Mesodermal cell (in vitro differentiated cells): Measurements from ENCODE around the gene PPP1R9B.
A peak's percentile ranks its signal among the peaks of the same experiment; 100 is the strongest.

Experiments used
- H3K27ac ChIP-seq: 2 replicates; pipeline ENCODE4 v1.7.0; 2013; ENCODE audit warnings: mild to moderate bottlenecking, low read depth, low read length, moderate library complexity; ENCODE audit not compliant: severe bottlenecking
- H3K36me3 ChIP-seq: 2 replicates; pipeline ENCODE4 v1.7.1; 2013; ENCODE audit warnings: mild to moderate bottlenecking, low read length, moderate library complexity; ENCODE audit not compliant: control insufficient read depth, insufficient read depth
- H3K4me1 ChIP-seq: one replicate; pipeline ENCODE4 v1.7.1; 2013; ENCODE audit warnings: mild to moderate bottlenecking, low read length; ENCODE audit not compliant: insufficient read depth, control insufficient read depth, poor library complexity, severe bottlenecking
- H3K4me3 ChIP-seq: 2 replicates; pipeline ENCODE4 v1.7.0; 2013; ENCODE audit warnings: low read length, control low read depth, mild to moderate bottlenecking; ENCODE audit not compliant: insufficient read depth, poor library complexity, severe bottlenecking; ENCODE audit errors: extremely low read depth
- H3K9me3 ChIP-seq: 2 replicates; pipeline ENCODE4 v1.7.1; 2013; ENCODE audit warnings: mild to moderate bottlenecking, low read length, moderate library complexity; ENCODE audit not compliant: control insufficient read depth
- WGBS, 2 experiments: methylation state at CpG; one replicate each; pipeline ENCODE4 v1.1.5; 2013; ENCODE audit warnings: missing lambda C conversion rate in 2 of 2; ENCODE audit not compliant: insufficient coverage in 2 of 2; 5-methylcytosine and 5-hydroxymethylcytosine counted together

PPP1R9B gene

DNA sequence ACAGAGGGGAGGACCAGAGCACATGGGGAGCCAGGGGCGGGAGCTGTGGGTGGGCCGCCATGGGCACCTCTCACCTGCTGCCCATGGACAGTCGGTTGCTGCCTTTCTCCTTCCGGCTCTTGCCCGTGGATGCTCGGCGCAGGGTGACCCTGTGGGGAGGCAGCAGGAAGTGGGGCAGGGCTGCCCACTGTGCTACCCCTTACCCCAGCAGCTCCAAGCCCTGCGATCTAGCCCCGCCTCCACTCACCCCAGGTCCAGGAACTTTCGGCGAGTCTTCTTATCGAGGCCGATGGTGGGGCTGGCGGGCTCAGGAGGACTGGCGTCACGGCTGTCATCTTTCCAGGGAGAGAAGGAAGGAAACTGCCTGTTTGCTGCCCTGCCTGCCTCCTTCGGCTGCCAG, 34.7 kb downstream of the PPP1R9B start:
- no peak overlapping the region for H3K4me3 ChIP-seq
- 86 to 89% methylated on average over 9 to 17 of the region's 17 CpGs for WGBS, 2 experiments
- H3K4me1 ChIP-seq: peaks cover 18% of the 10 kb centered on the region
- H3K27ac ChIP-seq: no peak overlapping the region
- H3K9me3 ChIP-seq: no peaks in the 10 kb centered on the region
- peaks cover 17% of the 10 kb centered on the region for H3K36me3 ChIP-seq

DNA sequence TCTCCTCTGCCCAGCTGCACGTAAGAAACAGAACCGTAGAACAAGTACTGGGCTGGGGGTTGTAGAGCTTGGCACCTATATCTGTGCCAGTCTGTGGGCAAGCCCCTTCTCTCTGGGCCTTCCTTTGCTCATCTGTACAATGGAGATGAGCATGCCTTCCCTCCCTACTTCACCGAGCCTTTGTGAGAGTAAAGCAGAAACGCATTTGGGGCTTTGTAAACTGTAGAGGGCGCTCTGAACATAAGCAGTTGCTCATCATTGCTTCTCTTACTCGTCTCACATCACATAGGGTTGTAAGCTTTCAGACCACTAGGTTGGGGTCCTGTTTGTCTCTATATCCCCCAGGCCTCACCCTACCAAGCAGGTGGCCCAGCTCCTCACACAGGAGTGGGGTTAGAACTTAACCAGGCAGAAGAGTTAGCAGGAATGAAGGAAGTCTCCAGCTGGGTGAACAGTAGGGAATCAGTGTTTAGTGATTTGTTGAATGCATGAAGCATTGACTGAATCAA, 35.6 kb downstream of the PPP1R9B start:
- Histone ChIP-seq H3K4me1 (peaks cover 18% of the 10 kb centered on the region), H3K36me3 (peaks cover 19% of the 10 kb centered on the region), H3K9me3 (no peaks in the 10 kb centered on the region), H3K4me3 (no peak overlapping the region), H3K27ac (no peak overlapping the region)
- 28 to 50% methylated on average over 1 to 6 of the region's 6 CpGs for WGBS, 2 experiments

DNA sequence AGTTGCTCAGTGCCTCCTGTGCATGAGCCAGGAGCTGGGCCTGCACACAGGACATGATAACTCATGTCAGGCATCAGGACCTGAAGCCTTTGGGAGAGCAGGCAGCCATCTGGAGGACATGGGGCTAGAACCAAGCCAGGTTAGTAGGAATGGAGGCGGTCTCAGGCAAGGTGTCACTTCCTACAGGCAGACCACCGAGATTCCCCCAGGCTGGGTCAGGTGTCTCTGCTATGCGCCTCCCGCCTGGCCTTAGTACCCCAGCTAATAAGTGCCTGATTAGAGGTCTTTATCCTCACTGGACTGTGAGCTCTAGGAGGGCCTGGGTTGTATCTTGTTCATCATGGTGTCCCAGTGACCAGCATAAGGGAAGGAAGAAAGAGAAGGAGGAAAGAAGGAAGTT, 36.1 kb downstream of the PPP1R9B start:
- peaks cover 21% of the 10 kb centered on the region for H3K36me3 ChIP-seq
- H3K27ac ChIP-seq: no peak overlapping the region
- peaks cover 18% of the 10 kb centered on the region for H3K4me1 ChIP-seq
- WGBS, 2 experiments: 82 to 83% methylated on average over 4 of the region's 4 CpGs
- no peak overlapping the region for H3K4me3 ChIP-seq
- H3K9me3 ChIP-seq: no peaks in the 10 kb centered on the region

DNA sequence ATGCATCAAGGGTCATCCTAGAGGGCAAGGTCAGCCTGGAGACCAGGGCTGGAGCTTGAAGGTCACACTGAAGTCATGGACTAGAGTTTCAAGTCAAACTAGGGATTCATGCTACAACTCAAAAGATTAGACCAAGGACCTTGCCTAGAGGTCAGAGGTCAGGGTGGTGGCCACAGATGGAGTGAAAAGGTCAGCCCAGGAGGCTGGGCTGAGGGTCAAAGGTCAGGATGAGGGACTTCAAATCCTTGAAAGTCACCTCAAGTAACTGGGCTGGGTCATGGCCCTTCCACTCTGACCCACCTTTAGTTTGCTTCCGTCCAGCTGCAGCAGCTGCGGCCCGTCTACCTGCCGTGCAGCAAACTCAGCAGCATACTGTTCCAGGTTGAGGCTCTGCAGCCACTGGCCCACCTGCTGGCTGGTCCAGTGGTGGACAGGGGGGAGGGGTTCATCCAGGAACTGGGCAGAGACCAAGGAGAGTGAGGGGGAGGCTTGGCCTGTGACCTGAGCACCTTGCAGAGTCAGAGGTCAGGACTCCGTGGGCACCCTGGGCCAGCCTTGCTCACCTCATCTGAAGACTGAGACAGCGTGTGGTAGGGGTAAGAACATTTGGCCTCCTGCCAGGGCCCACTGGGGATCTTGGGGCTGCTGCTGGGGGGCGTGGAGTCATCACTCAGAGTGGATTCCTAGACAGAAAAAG, 36.7 kb downstream of the PPP1R9B start:
- H3K9me3 ChIP-seq: no peaks in the 10 kb centered on the region
- 100% methylated on average over 4 to 5 of the region's 7 CpGs for WGBS, 2 experiments
- H3K4me1 ChIP-seq: peaks cover 20% of the 10 kb centered on the region
- H3K4me3 ChIP-seq: no peak overlapping the region
- peaks cover 21% of the 10 kb centered on the region for H3K36me3 ChIP-seq
- no peak overlapping the region for H3K27ac ChIP-seq

DNA sequence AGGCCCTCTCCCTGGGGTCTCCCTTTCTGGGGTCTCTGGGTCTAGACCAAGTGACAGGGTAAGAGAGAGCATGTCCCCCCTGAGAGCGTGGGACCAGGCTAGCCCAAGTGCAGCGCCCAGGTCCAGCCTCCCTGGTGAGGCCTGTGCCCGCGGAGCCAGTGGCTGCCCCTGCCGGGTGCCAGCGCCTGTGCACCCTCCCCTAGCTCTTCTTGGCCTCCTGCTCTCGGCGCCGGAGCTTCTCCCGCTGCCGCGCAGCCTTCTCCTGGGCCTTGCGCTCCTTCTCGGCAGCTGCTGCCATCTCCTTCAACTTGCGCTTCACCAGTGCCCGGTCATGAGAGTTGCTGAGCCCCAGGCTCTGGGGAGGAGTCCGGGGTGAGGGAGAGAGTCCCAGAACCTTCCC, 37.8 kb downstream of the PPP1R9B start:
- Histone ChIP-seq H3K4me3 (no peak overlapping the region), H3K4me1 (peaks cover 23% of the 10 kb centered on the region), H3K27ac (no peak overlapping the region), H3K9me3 (no peaks in the 10 kb centered on the region), H3K36me3 (peaks cover 21% of the 10 kb centered on the region)
- WGBS, 2 experiments: 93 to 95% methylated on average over 16 to 17 of the region's 17 CpGs

DNA sequence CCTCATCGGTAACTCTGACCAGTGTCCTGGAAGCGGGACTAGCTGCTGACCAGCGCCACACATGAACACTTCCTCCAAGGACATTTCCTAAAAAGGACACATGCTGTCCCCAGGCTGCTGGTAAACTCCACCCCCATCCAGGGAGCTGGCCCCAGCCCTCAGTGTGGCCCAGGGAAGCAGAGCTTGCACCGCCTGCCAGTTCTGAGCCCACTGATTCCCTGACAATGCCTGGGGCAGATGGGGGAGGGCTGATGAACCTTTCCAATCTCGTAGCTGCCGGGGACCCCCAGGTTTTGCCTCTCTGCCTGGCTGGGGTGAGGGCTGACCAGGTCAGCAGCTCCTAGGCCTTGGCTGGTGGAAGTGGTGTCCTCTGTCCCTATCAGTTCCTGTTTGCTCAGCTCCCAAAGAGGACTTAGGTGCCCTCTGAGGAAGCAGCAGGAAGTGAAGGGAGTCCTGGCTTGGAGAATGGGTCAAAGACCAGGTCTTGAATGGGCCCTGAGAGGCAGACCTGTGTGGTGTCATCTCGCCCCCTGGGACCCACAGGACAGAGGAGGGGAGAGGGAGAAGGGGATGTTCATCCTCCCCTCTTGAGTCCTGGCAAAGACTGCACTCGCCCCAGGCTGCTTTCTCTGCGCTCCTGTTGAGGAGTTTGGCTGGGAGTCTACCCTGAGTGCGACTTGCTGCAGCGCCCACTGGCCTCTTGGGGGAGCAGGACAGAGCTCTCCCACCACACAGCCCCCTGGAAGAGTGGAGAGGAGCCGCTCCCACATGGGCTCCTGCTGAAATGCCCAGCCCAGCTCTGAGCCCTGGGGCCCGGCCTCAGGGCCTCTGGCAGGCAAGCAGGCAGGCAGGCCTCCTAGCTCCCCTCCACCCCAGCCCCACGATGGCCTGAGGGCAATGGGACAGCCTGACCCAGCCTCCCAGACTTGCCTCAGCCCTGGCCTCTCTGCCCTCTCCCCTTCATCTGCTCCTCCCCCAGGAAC, 38.5 kb downstream of the PPP1R9B start:
- WGBS, 2 experiments: 51 to 60% methylated on average over 5 to 13 of the region's 14 CpGs
- Histone ChIP-seq H3K4me3 (no peak overlapping the region), H3K9me3 (no peaks in the 10 kb centered on the region), H3K27ac (peak overlapping the region; percentile 64), H3K4me1 (peaks cover 23% of the 10 kb centered on the region), H3K36me3 (peaks cover 21% of the 10 kb centered on the region)

DNA sequence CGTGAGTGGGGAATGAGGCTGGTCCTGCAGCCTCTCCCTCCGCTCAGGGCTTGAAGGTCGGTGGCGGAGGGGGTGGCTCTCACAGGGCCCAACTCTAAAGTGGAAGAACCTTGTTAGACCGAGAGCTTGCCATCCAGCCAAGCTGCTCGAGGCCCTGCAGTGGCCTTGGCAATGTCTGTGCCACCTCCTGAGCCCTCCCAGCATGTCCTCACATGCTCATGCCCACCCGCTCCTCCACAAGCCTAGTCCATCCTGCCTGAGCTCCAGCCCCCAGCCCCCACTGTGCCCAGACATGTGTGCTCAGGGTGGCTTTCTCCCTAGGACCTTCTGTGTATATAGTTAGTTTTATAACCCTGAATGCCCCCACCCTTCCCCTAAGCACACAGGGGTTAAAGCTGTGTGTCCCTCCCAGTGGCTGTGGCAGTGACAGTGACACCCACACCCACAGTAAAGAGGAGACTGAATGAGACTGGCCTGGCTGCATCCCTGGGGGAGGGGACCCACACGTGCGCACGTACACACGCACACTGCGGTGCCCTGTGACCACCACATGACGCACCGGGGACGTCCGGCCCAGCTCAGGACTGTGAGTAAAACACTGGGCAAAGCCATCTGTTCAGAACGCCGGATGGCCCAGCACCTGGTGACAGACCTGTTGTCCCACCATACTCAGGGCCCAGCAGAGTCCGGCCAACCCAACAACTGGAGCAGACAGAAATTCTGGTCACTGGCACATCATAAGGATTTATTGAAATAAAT, 39.7 kb downstream of the PPP1R9B start:
- peak overlapping the region; percentile 16 for H3K27ac ChIP-seq
- H3K9me3 ChIP-seq: no peaks in the 10 kb centered on the region
- 94% methylated on average over 14 to 19 of the region's 19 CpGs for WGBS, 2 experiments
- peaks cover 23% of the 10 kb centered on the region for H3K4me1 ChIP-seq
- H3K4me3 ChIP-seq: no peak overlapping the region
- H3K36me3 ChIP-seq: peaks cover 26% of the 10 kb centered on the region

DNA sequence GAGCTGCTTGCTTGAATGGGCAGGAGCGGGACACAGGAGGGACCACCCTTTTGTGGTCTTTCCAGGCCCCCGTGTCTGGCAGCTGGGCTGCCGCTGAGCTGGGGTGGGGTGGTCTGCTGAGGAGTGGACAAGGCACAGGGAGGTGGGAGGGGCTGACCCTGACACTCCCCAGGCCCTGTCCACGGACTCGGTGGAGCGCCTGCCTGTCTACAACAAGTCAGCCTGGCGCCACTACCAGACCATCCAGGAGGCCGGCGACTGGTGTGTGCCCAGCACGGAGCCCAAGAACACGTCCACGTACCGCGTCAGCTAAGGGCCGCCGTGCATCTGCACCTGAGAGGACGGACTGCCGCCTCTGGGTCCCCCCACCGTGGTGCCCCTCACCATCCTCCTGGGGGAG, 40.7 kb downstream of the PPP1R9B start:
- Histone ChIP-seq H3K4me3 (no peak overlapping the region), H3K9me3 (no peaks in the 10 kb centered on the region), H3K27ac (no peak overlapping the region), H3K4me1 (peaks cover 23% of the 10 kb centered on the region), H3K36me3 (peaks cover 28% of the 10 kb centered on the region)
- 92 to 96% methylated on average over 12 to 16 of the region's 19 CpGs for WGBS, 2 experiments

DNA sequence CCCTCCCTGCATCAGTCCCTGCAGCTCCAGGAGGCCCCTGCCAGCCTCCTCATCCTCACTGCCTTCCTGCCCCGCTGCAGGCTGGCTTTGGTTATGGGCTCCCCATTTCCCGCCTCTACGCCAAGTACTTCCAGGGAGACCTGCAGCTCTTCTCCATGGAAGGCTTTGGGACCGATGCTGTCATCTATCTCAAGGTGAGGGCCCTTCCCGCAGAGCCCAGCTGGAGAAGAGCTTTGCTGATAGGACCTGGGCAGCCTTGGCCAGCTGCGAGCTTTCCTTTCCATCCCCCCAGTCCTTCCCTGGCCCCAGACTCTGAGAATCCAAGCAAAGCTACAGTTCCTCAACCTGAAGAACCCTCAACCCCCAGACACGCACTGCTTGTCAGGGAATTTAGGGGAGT, 41.3 kb downstream of the PPP1R9B start:
- no peaks in the 10 kb centered on the region for H3K9me3 ChIP-seq

DNA sequence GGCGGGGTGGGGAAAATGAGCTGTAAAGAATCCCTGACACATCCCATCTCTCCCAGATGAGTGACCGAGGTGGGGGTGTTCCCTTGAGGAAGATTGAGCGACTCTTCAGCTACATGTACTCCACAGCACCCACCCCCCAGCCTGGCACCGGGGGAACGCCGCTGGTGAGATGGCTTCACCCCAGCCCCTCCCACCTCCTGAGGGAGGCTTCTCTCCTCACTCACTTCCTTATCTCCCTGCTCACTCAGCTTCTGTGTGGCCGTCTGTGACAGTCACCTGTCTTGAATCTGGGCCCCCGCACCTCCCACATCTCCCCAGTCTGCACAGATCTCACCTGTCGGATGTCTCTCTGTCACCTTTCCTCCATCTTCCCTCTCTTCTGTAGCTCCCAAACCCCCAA, 41.9 kb downstream of the PPP1R9B start:
- Histone ChIP-seq H3K4me3 (no peak overlapping the region), H3K36me3 (peaks cover 18% of the 10 kb centered on the region), H3K9me3 (no peaks in the 10 kb centered on the region), H3K4me1 (peaks cover 23% of the 10 kb centered on the region), H3K27ac (no peak overlapping the region)
- 92 to 93% methylated on average over 3 to 6 of the region's 9 CpGs for WGBS, 2 experiments

More for the DNA sequence above, 41.3 kb downstream of the PPP1R9B start:
- H3K4me3 ChIP-seq: no peak overlapping the region
- peaks cover 25% of the 10 kb centered on the region for H3K36me3 ChIP-seq
- H3K27ac ChIP-seq: no peak overlapping the region
- WGBS, 2 experiments: 90 to 100% methylated on average over 5 to 7 of the region's 7 CpGs
- peaks cover 23% of the 10 kb centered on the region for H3K4me1 ChIP-seq
